ENCODE measurements around the gene PIP4K2A.
"Not testable (repeated sequence)": the region's sequence is repeated elsewhere in the genome, so short reads cannot be mapped to it uniquely, and the experiment has no call there.

PIP4K2A gene

DNA sequence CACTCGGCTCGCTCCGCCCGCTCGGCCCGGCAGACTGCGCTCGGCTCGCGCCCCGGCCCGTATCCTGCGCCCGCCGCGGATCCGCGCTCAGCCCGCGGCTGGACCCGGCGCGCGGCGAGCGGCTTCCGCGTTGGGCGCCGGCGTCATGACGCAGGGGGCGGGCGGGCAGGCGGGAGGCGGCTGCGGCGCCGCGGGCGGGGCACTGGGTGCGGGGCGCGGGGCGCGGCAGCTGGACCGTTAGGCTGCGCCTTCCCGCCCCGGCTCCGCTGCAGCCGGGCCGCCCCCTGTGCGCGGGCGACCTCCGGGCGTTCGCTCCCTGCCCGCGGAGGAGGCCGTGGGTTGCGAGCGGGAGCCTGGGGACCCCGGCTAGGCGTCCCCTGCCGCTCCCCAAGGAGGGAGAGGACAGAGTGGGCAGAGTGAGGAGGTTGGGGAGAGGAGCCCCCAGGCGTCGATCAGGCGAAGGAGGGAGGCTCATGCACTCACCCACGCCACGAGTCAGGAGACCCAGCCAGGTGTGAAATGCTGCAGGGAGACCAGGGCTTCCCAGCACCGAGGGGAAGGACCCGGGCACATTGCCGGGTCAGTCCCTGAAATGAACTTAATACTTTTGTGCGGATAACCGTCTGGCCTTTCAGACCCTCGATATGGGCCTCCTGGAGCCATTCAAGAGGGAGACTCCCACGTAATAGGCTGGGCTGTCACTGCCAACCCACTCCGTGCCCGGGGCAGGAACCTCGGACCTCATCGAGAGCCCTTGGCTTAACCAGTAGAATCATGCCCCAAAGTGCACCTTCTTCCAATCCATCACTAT lies at the start of gene PIP4K2A:
TSS of gene PIP4K2A (minus strand) at position 100 of the 811 bp plus-strand sequence. CDS start 252 bp downstream, outside the sequence.
- DNase-seq, result peak; percentile 83

DNA sequence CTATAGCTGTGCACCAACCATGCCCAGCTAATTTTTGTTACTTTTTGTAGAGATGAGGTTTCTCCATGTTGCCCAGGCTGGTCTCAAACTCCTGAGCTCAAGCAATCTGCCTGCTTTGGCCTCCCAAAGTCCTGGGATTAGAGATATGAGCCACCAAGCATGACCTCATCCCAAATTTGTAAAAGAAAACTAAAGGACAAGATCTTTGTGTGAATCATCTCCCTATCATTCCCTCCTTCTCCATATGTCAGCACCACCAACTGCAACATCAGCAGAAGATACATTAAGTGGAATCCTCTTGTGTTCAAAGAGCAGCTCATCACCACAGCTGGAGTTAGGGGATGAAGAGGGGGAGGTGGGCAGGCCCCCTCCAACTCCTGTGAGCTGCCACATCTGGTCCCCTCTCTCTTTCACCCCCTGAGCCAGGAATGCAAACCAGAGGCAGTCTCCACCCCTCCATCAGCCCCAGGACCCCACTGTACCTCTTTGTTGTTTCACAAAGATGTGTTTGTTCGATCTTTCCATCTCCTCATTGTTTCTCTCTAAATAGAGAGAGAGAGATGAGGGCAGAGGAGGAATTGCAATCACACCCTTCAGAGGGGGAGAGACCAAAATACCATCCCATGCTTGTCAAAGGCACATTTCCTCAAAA lies 47.3 kb upstream of the PIP4K2A start:
- peak; percentile 64 for DNase-seq

DNA sequence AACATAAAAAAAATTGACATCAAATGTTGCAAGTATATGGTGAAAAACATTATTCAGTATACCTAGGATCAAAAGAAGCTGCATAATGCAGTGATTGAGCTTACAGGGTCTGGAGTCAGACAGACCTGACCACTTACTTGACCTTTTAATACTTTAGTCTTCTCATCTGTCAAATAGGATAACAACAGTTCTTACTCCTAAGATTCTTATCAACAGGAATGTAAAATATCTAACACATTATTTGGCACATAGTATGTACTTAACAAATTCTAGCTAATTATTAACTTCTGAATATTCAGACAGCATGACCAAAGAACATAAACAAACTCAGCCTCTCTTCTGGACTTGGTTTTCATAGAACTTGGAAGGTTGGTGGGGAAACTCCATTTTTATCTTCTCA lies 45.6 kb upstream of the PIP4K2A start:
- no peak for DNase-seq

DNA sequence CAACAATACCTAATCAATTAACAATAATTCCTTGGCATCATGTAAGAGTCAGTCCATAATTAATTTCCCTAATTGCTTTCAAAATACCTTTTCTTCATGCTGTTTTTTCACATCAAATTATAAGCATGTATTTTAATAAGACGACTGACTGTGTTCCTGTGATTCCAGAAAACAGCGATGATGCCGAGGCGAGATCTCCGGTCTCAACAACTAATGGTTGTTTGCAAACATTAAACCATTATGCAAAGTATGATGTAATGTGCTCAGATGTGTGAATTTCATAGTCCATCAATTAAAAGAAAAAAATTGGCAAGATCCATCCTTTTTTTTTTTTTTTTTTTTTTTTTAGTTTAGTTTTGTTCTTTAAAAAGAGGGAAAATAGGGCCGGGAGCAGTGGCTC lies 44.5 kb upstream of the PIP4K2A start:
- no peak for DNase-seq

DNA sequence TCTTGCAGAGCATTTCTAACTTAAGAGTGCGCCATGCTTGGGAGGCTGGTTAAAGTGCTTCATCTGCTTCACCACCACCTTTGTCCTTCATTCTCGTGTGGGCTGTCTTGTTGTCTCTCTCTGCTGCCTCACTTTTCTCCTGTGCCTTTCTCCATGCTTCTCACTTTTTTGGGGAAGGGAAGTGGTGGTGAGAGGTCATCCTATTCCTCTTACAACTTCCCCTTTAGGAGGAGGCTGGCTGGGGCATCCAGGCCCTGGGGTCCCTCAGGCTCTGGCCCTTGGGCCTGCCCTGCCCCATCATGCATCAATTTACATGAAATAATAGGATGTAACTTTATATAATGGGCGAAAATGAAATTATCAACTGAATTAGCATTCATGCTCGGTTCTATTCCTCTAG lies 39.9 kb upstream of the PIP4K2A start:
- no peak for DNase-seq

DNA sequence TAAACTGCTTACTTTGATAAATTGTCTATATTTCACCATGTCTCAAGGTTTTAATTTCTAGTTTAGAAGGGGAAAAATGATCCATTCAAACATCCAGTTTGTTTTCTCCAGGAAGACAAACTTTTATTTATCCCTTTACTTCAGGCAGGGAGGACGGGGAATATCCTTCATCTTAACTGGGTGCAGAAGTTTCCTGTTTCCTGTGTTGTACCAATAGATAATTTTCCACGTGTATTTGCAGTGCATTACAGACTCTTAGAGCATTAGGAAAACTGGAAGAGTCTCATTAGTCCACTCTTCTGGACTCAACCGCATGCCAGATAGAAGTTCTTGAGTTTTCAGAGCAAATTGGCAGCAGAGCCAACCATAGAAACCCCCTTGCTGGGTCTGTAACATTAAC lies 39.4 kb upstream of the PIP4K2A start:
- no peak for DNase-seq

DNA sequence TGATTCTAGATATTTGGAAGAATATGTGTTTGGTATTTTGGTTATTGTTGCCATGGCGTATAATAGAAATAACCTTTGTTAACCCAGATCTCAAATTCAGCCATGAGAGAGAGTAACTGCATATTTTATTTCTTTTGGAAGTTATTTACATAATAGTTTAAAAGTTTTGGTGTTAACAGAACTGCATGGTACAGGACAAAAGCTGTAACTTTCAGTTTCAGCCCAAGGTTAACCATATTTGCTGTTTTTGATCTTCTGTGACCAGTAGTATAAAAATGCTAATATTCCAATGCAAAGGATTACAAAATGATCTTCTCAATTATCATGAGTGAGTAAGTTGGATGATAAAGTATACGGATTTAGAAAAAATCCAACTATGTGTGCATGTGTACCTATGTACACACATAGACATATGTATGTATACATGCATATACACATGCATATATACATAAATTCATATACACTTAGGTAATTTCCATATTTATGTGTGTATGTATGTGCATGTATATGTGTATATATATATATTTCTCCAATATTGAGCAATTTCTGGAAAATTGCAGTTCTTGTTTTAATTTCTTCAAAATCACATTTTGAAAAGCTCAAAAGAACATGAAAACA lies 38.0 kb upstream of the PIP4K2A start:
- no peak for DNase-seq

DNA sequence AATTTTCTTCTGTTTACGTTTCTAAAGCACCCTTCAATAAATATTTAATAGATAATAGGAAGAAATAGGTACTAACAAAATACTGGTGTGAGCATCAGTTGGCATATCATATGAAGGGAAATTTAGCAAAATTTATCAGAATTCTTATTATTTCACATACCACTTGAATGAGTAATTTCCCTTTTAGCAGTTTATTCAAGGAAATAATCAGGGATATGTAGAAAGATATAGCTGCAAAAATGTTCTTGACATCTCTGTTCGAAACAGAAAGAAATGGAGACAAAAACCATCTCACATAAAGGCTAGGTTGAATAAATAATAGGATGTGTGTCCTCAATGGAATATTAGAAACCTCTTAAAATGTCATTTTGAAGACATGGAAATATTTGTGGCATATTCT lies 35.8 kb upstream of the PIP4K2A start:
- DNase-seq, result no peak

DNA sequence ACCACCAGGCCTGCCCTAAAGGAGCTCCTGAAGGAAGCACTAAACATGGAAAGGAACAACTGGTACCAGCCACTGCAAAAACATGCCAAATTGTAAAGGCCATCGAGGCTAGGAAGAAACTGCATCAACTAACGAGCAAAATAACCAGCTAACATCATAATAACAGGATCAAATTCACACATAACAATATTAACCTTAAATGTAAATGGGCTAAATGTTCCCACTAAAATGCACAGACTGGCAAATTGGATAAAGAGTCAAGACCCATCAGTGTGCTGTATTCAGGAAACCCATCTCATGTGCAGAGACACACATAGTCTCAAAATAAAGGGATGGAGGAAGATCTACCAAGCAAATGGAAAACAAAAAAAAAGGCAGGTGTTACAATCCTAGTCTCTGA lies 30.5 kb upstream of the PIP4K2A start:
- DNase-seq, result not testable (repeated sequence)

DNA sequence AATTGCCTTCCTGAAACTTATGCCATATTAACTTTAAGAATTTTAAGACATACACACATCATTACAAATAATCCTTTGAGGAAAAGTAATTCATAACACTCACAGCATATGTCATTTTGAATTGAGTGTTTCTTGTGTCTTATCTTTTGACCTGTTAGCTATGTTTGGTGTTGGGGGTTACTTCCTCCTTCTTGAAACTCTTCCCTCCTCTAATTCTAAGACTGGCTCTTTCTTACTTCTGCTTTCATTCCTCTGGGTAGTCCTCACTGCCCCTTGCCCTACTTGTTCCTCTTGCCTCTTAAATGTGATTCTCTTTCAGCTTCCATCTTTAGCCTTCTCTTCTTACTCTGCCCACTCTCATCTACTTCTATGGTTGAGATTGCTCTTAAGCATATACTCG lies 28.3 kb upstream of the PIP4K2A start:
- no peak for DNase-seq

DNA sequence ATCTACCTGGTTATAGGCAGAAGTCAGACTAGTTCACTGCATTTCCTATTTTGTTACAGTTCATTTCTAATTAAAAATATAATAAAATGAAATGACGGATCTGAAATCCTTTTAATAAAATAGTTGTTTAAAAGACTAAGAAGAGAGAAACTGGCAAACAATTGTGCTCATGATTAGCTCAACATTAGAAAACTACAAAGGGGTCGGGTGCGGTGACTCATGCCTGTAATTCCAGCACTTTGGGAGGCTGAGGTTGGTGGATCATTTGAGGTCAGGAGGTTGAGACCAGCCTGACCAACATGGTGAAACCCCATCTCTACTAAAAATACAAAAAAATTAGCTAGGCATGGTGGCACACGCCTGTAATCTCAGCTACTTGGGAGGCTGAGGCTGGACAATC lies 27.3 kb upstream of the PIP4K2A start:
- DNase-seq, result not testable (repeated sequence)

DNA sequence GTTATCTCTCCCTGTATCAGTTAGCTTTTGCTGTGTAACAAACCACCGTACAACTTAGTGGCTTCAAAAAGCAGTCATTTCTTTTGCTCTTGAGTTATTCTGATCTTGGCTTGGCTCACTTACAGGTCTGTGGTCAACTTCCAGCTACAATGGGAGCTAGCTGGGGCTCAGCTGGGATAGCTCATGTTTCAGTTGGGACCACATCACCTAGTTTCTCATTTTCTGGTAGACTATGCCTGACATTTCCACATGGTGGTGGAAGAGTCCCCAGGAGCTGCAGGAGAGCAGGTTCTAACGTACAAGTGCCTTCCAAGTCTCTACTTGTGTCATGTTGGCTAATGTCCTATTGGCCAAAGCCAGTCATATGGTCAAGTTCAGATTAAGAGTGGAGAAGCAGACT lies 25.8 kb upstream of the PIP4K2A start:
- peak; percentile 40 for DNase-seq

DNA sequence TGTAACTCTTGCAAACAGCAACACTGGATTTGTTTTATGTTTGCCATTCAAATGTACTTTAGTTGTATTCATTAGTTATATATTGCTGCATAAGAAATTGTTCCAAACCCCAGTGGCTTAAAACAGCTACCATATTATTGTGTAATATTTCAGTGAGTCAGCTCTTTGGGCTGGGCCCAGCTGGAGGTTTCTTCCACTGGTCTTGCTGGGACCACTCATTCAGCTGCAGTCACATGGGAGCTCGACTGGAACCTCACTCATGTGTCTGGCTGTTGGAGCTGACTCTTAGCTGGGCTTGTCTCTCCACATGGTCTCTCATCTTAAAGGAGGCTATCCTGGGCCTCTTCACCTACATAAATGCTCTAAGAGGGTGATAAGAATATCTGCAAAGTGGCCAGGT lies 23.2 kb upstream of the PIP4K2A start:
- DNase-seq, result peak; percentile 72

DNA sequence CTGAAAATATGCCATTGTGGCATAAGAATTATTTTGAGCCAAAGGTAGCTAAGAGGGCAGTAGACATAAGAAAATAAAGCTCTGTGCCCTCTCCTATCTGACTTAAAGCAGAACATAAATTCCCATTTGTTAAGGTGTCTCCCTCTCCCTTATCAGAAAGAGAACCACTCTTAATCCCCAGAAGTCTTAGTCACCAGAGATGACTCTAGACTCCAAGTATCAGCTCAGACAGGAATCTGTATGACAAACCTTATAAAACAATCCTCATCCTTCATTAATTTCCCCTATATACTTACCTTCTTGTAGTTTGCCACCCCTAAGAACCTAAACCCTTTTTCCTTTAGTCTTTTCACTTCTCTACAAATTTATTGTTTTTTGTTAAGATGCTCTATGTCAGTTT lies 21.8 kb upstream of the PIP4K2A start:
- DNase-seq, result peak; percentile 27

DNA sequence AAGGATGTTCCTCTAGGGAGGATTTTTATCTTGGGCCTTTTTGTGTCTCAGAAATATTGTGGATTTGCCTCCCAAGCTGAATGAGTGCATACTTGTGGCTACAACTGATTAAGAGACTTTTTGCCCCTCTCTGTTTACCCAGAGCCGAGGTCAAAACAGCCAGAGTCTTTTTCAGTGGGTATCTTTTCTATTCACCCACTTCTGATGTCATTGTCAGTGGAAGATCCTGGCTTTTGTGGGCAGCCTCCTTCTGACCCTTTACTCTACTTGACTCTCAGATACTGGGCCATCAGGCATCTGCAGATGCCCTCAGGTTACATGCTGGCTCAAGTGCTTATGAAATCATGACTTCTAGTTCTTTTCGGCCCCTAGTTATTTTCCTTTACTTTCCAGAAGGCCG lies 19.6 kb upstream of the PIP4K2A start:
- no peak for DNase-seq

DNA sequence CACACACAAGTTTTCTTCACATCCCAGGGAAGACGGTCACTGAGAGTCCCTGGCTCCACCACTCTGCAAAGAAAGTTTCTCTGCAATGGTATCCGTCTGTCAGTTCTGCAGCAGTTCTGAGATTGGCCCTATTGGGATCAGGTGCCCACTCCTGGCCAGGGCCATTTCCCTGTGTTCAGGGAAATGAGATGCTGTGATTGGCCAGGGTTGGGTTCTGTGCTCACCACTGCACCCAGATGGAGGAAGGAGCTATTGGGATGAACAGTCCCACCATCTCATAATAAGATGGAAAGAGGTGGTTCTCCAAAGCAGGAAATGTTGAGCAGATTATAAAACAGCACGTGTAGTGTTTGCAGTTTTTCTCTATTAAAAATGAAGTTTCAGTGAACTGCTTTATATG lies 13.3 kb upstream of the PIP4K2A start:
- DNase-seq, result no peak

DNA sequence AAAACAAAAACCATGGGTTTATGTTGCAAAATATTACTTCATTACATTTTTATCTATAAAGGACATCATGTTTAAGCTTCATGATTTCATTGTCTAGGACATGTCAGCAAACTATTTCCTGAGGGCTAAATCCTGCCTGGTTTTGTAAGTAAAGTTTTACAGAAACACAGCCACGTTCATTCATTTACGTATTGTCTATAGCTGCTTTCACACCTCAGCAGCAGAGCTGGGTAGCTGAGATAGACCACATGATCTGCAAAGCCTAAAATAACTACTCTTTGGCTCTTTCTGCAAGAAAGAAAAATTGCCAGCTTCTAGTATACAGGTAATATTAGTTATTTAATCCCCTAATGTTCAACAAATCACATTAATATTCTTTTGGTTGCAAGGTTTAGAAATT lies 12.7 kb upstream of the PIP4K2A start:
- no peak for DNase-seq

DNA sequence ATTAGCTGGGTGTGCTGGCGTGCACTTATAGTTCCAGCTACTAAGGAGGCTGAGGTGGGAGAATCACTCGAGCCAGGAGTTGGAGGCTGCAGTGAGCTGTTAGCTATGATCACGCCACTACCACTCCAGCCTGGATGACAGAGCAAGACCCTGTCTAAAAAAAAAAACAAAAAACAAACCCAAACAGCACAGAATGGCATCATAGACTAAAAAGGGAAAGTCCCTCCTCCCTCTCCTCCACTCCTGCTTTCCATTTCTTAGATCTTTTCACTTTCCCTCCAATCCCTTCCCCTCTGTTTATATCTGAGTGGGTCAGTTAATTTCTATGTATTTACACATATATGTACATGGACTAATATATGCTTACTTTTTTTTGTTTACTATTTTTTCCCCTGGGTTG lies 10.4 kb upstream of the PIP4K2A start:
- DNase-seq, result no peak

DNA sequence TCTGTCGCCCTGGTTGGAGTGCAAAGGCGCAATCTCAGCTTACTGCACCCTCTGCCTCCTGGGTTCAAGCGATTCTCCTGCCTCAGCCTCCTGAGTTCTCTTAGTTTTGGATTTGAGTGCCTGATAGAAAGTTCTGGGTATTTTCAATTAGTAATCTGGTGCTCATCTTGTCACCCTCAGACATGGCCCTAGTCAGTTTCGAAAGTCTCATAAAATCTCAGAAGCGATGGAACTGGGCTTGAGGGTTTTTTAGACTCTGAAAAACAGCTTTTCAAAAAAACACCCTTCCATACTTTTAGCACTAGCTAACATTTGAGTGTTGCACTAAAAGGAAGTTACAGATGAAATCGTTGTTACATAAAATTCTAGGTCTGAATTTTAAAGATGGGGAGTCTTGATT lies 9.4 kb upstream of the PIP4K2A start:
- no peak for DNase-seq

DNA sequence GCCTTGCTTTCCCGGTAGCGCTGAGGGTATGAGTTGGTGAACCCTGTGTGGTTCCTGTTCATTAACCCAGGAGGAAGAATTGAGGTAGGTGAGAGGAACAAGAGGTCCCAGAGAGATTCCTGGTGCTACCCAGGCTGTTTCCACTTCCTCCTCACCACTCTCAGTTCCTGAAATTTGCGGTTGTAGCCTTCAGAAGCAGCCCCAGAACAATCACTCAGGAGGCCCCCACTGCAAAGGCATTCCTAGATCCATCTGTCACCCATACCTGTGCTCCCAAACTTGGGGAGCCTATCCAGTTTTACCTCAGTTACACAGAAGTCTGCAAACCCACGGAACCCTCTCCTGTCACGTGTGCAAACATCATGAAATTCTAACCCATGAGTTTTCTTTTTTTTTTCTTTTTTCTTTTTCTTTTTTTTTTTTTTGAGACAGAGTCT lies 9.0 kb upstream of the PIP4K2A start:
- DNase-seq, result no peak

DNA sequence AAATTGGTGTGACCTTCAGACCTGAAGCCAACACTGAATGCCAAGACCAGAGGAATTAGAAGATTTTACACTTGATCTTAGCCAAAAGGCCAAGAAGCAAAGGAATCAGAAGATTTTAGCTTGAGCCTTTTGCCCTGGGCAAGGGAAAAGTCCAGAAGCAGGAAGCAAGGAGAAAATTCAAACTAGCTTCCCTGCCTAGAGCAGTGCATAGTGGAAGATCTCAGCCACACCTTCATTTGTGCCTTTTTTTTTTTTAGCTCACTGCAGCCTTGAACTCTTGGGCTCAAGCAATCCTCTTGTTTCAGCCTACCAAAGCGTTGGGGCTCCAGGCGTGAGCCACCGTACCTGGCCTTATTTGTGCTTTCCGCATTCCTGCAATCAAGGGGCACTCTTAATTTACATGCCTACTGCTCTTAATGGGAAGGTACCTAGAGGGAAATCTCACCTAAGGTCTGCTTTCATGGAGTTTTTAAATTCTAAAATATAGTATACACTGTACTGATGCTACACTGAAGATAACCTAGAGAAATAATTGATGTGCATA lies 8.3 kb upstream of the PIP4K2A start:
- no peak for DNase-seq

DNA sequence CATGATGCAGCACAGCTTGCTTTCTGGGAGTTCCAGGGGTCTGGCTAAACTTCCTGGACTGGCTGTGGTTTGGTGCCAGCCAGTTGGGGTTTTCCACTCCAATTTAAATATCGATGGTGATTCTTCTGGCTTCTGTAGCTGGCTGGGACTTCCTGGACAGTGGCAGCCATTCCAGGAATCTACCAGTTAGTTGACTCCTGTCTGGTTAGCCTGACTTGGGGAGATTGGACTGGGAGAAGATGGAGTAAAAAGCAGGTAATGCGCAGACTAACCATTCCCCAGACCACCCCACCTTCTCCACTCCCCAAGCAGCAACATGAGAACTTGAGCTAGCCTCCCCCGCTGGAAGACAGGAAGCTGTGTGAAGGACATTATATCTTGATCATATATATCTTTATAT lies 6.3 kb upstream of the PIP4K2A start:
- DNase-seq, result no peak

DNA sequence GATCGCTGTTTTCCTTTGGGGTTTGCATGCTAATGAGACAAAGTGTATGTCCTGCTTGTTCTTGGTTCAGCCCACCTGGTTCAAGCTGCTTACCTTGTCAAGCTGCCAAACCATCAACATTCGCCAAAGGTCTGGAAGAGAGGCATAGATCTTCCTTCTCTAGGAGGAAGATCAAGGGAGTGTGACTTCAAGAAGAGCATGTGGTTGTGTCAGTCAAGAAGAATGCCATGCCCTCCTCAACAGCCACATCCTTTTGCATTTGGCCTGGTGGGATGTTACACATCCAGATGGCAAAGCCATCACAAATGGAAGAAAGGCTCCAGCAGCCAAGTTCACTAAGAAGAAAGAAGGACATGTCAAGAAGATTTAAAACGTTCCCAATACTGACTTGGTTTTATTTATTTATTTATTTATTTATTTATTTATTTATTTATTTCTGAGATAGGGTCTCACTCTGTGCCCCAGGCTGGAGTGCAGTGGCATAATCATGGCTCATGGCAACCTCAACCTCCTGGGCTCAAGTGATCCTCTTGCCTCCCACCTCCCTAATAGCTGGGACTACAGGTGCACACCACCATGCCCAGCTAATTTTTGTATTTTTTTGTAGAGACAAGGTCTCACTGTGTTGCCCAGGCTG lies 5.1 kb upstream of the PIP4K2A start:
- no peak for DNase-seq

Data from fibroblast of skin of right biceps (primary cell).